ENCODE data around the gene DIP2C. TPM values are rescaled to one million over a fixed set of nuclear protein-coding genes. Genes with fewer than 3 reads are reported as not detected.

DIP2C gene
- total RNA-seq, 1 experiment from 2014 or later: 11.0 TPM

- Mint-ChIP-seq H3K27me3 (ENCODE audit: low read depth) (no peaks in the 10 kb centered on the region), H3K27ac (0 out of 2 replicates have a peak overlapping the region, but pooled peaks have one; percentile 4), H3K36me3 (no peaks in the 10 kb centered on the region)
These were observed 54.2 kb downstream of the DIP2C start for GRCh38 chr10:635088-635861.

GRCh38 chr10:634256-634655 lies 55.2 kb downstream of the DIP2C start:
- Mint-ChIP-seq H3K4me1 (peaks cover 31% of the 10 kb centered on the region), H3K9me3 (no peaks in the 10 kb centered on the region), H3K27me3 (ENCODE audit: low read depth) (no peaks in the 10 kb centered on the region), H3K36me3 (no peaks in the 10 kb centered on the region), H3K4me3 (no peak overlapping the region), H3K27ac (0 out of 2 replicates have a peak overlapping the region, but pooled peaks have one; percentile 25)
- ATAC-seq (no peak), DNase-seq (ENCODE audit: low spot score) (no peak)
- TF ChIP-seq FOXK1 (CRISPR knock-in tag; IDR thresholded peaks at IDR 0.05): no peak
- TF ChIP-seq KAT7 (CRISPR knock-in tag; IDR thresholded peaks at IDR 0.05; ENCODE audit: borderline replicate concordance): no peak
- no peak for TF ChIP-seq STAT6 (CRISPR knock-in tag; conservative IDR thresholded peaks at IDR 0.05; ENCODE audit: low read depth)
- ChIA-PET CTCF (no interaction called here), POLR2A (no interaction called here)

More at GRCh38 chr10:635088-635861, 54.2 kb downstream of the DIP2C start:
- ChIA-PET POLR2A (no interaction called here), CTCF (no interaction called here)
- peaks cover 31% of the 10 kb centered on the region for H3K4me1 Mint-ChIP-seq
- H3K9me3 Mint-ChIP-seq: no peaks in the 10 kb centered on the region
- ATAC-seq (no peak), DNase-seq (ENCODE audit: low spot score) (no peak)
- no peak for TF ChIP-seq FOXK1 (CRISPR knock-in tag; IDR thresholded peaks at IDR 0.05)
- no peak for TF ChIP-seq ZNF671 (CRISPR knock-in tag; IDR thresholded peaks at IDR 0.05)
- no peak for TF ChIP-seq ZSCAN18 (CRISPR knock-in tag; IDR thresholded peaks at IDR 0.05)
- no peak for TF ChIP-seq E2F5 (CRISPR knock-in tag; IDR thresholded peaks at IDR 0.05)
- TF ChIP-seq HMGA2 (CRISPR knock-in tag; IDR thresholded peaks at IDR 0.05): no peak
- no peak for TF ChIP-seq ATF2 (CRISPR knock-in tag; IDR thresholded peaks at IDR 0.05; ENCODE audit: borderline replicate concordance, low read depth)
- TF ChIP-seq ATF3 (CRISPR knock-in tag; conservative IDR thresholded peaks at IDR 0.05): no peak
- TF ChIP-seq MAX (CRISPR knock-in tag; IDR thresholded peaks at IDR 0.05): no peak
- no peak for TF ChIP-seq MYBL2 (CRISPR knock-in tag; IDR thresholded peaks at IDR 0.05)
- TF ChIP-seq TEAD4 (CRISPR knock-in tag; IDR thresholded peaks at IDR 0.05): no peak
- no peak for TF ChIP-seq ZNF423 (CRISPR knock-in tag; IDR thresholded peaks at IDR 0.05)
- TF ChIP-seq CREB1 (CRISPR knock-in tag; IDR thresholded peaks at IDR 0.05): no peak
- TF ChIP-seq ATF1 (CRISPR knock-in tag; IDR thresholded peaks at IDR 0.05): no peak
- no peak overlapping the region for H3K4me3 Mint-ChIP-seq

All from WTC11 (cell line).